T-helper 1 cell treated with Interleukin-12 subunit alpha and Interleukin-12 subunit beta and Interleukin-4 antibody, amounts not matched to agents 30 μg/mL and 1 μg/mL, for 36 hours (primary cell): ENCODE data around the gene TAGLN2.
A peak's percentile ranks its signal among the peaks of the same experiment; 100 is the strongest.

Experiments used
- H3K27ac Mint-ChIP-seq: one replicate; pipeline ENCODE4 v1.8.0; 2021; ENCODE audit warnings: mild to moderate bottlenecking, mixed read lengths
- H3K27me3 Mint-ChIP-seq: one replicate; pipeline ENCODE4 v1.8.0; 2021; ENCODE audit warnings: low read depth, mixed read lengths
- H3K36me3 Mint-ChIP-seq: one replicate; pipeline ENCODE4 v1.8.0; 2021; ENCODE audit warnings: low read depth, mixed read lengths
- H3K4me1 Mint-ChIP-seq: one replicate; pipeline ENCODE4 v1.8.0; 2021; ENCODE audit warnings: low read depth, mixed read lengths
- H3K4me3 Mint-ChIP-seq: one replicate; pipeline ENCODE4 v1.8.0; 2021; ENCODE audit warnings: mild to moderate bottlenecking, moderate library complexity, mixed read lengths
- H3K9me3 Mint-ChIP-seq: one replicate; pipeline ENCODE4 v1.8.0; 2021; ENCODE audit warnings: mixed read lengths

TAGLN2 gene

GRCh38 chr1:159934136-159935039, 9.1 kb upstream of the TAGLN2 start:
- Mint-ChIP-seq H3K36me3 (no peaks in the 10 kb centered on the region), H3K9me3 (no peaks in the 10 kb centered on the region), H3K4me3 (no peak overlapping the region), H3K4me1 (peaks cover 11% of the 10 kb centered on the region), H3K27ac (no peak overlapping the region), H3K27me3 (peaks cover 32% of the 10 kb centered on the region)

GRCh38 chr1:159933347-159933746, 8.0 kb upstream of the TAGLN2 start:
- H3K27ac Mint-ChIP-seq: no peak overlapping the region

GRCh38 chr1:159932296-159933285, 7.3 kb upstream of the TAGLN2 start:
- H3K4me1 Mint-ChIP-seq: peaks cover 4% of the 10 kb centered on the region
- H3K9me3 Mint-ChIP-seq: no peaks in the 10 kb centered on the region
- peaks cover 29% of the 10 kb centered on the region for H3K27me3 Mint-ChIP-seq
- H3K27ac Mint-ChIP-seq: peak overlapping the region; percentile 27
- H3K4me3 Mint-ChIP-seq: no peak overlapping the region
- H3K36me3 Mint-ChIP-seq: no peaks in the 10 kb centered on the region

More at GRCh38 chr1:159933347-159933746, 8.0 kb upstream of the TAGLN2 start:
- no peaks in the 10 kb centered on the region for H3K36me3 Mint-ChIP-seq
- peaks cover 29% of the 10 kb centered on the region for H3K27me3 Mint-ChIP-seq
- H3K9me3 Mint-ChIP-seq: no peaks in the 10 kb centered on the region
- H3K4me1 Mint-ChIP-seq: peaks cover 10% of the 10 kb centered on the region
- no peak overlapping the region for H3K4me3 Mint-ChIP-seq

GRCh38 chr1:159931795-159932173, 6.5 kb upstream of the TAGLN2 start:
- no peaks in the 10 kb centered on the region for H3K9me3 Mint-ChIP-seq
- H3K4me3 Mint-ChIP-seq: no peak overlapping the region
- peaks cover 3% of the 10 kb centered on the region for H3K4me1 Mint-ChIP-seq
- H3K36me3 Mint-ChIP-seq: no peaks in the 10 kb centered on the region
- H3K27me3 Mint-ChIP-seq: peaks cover 29% of the 10 kb centered on the region
- no peak overlapping the region for H3K27ac Mint-ChIP-seq

GRCh38 chr1:159931101-159931794, 5.9 kb upstream of the TAGLN2 start:
- no peaks in the 10 kb centered on the region for H3K9me3 Mint-ChIP-seq
- H3K27ac Mint-ChIP-seq: no peak overlapping the region
- H3K4me3 Mint-ChIP-seq: no peak overlapping the region

GRCh38 chr1:159930634-159931033, 5.3 kb upstream of the TAGLN2 start:
- Mint-ChIP-seq H3K36me3 (no peaks in the 10 kb centered on the region), H3K27ac (no peak overlapping the region), H3K9me3 (no peaks in the 10 kb centered on the region), H3K4me1 (peaks cover 14% of the 10 kb centered on the region), H3K27me3 (peaks cover 22% of the 10 kb centered on the region), H3K4me3 (no peak overlapping the region)

More at GRCh38 chr1:159931101-159931794, 5.9 kb upstream of the TAGLN2 start:
- Mint-ChIP-seq H3K36me3 (no peaks in the 10 kb centered on the region), H3K27me3 (peaks cover 28% of the 10 kb centered on the region), H3K4me1 (peaks cover 8% of the 10 kb centered on the region)

- H3K9me3 Mint-ChIP-seq: no peaks in the 10 kb centered on the region
- H3K4me1 Mint-ChIP-seq: peaks cover 19% of the 10 kb centered on the region
- H3K36me3 Mint-ChIP-seq: peaks cover 2% of the 10 kb centered on the region
- H3K27ac Mint-ChIP-seq: no peak overlapping the region
- peaks cover 18% of the 10 kb centered on the region for H3K27me3 Mint-ChIP-seq
- no peak overlapping the region for H3K4me3 Mint-ChIP-seq
Observed at GRCh38 chr1:159930216-159930615, 4.9 kb upstream of the TAGLN2 start.

- Mint-ChIP-seq H3K9me3 (no peaks in the 10 kb centered on the region), H3K27ac (peak overlapping the region; percentile 1), H3K36me3 (peaks cover 2% of the 10 kb centered on the region), H3K27me3 (peaks cover 13% of the 10 kb centered on the region), H3K4me3 (no peak overlapping the region), H3K4me1 (peaks cover 19% of the 10 kb centered on the region)
Observed at GRCh38 chr1:159929155-159930051, 4.1 kb upstream of the TAGLN2 start.

GRCh38 chr1:159928491-159929050, 3.3 kb upstream of the TAGLN2 start:
- peaks cover 8% of the 10 kb centered on the region for H3K27me3 Mint-ChIP-seq
- H3K36me3 Mint-ChIP-seq: peaks cover 5% of the 10 kb centered on the region
- no peak overlapping the region for H3K4me3 Mint-ChIP-seq
- no peaks in the 10 kb centered on the region for H3K9me3 Mint-ChIP-seq
- H3K4me1 Mint-ChIP-seq: peaks cover 22% of the 10 kb centered on the region
- H3K27ac Mint-ChIP-seq: no peak overlapping the region

- Mint-ChIP-seq H3K4me1 (peaks cover 25% of the 10 kb centered on the region), H3K4me3 (no peak overlapping the region), H3K9me3 (no peaks in the 10 kb centered on the region), H3K36me3 (peaks cover 5% of the 10 kb centered on the region), H3K27ac (no peak overlapping the region), H3K27me3 (peaks cover 7% of the 10 kb centered on the region)
Observed at GRCh38 chr1:159927849-159928431, 2.6 kb upstream of the TAGLN2 start.

GRCh38 chr1:159927211-159927848, 2.0 kb upstream of the TAGLN2 start:
- Mint-ChIP-seq H3K36me3 (peaks cover 5% of the 10 kb centered on the region), H3K9me3 (no peaks in the 10 kb centered on the region), H3K4me1 (peaks cover 28% of the 10 kb centered on the region), H3K27me3 (peaks cover 4% of the 10 kb centered on the region), H3K4me3 (no peak overlapping the region), H3K27ac (no peak overlapping the region)

GRCh38 chr1:159925719-159926078, 392 bp upstream of the TAGLN2 start:
- Mint-ChIP-seq H3K36me3 (peaks cover 13% of the 10 kb centered on the region), H3K27ac (peak overlapping the region; percentile 97)

More at GRCh38 chr1:159925719-159926078, 392 bp upstream of the TAGLN2 start:
- Mint-ChIP-seq H3K27me3 (peaks cover 4% of the 10 kb centered on the region), H3K9me3 (no peaks in the 10 kb centered on the region), H3K4me1 (peaks cover 43% of the 10 kb centered on the region), H3K4me3 (peak overlapping the region; percentile 94)
